Measurements from ENCODE around the gene LSM14B.

DNA sequence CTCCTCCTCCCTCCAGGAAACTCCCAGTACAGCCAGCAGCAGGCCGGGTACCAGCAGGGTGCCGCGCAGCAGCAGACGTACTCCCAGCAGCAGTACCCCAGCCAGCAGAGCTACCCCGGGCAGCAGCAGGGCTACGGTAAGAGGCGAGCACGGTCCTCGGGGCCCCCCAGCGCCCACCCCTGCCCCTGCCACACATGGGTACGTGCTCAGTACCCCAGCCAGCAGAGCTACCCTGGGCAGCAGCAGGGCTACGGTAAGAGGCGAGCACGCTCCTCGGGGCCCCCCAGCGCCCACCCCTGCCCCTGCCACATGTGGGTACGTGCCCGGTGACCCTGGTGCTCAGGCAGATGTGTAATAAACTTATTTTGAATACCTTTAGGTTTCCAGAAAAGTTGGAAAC, 50.4 kb downstream of the LSM14B start:
- TF ChIP-seq, protein P1, sequence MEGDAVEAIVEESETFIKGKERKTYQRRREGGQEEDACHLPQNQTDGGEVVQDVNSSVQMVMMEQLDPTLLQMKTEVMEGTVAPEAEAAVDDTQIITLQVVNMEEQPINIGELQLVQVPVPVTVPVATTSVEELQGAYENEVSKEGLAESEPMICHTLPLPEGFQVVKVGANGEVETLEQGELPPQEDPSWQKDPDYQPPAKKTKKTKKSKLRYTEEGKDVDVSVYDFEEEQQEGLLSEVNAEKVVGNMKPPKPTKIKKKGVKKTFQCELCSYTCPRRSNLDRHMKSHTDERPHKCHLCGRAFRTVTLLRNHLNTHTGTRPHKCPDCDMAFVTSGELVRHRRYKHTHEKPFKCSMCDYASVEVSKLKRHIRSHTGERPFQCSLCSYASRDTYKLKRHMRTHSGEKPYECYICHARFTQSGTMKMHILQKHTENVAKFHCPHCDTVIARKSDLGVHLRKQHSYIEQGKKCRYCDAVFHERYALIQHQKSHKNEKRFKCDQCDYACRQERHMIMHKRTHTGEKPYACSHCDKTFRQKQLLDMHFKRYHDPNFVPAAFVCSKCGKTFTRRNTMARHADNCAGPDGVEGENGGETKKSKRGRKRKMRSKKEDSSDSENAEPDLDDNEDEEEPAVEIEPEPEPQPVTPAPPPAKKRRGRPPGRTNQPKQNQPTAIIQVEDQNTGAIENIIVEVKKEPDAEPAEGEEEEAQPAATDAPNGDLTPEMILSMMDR (conservative IDR thresholded peaks at IDR 0.05), result no peak
- no peak for TF ChIP-seq ZFX (IDR thresholded peaks at IDR 0.05)
